ENCODE measurements around the gene VKORC1.
A peak's percentile ranks its signal among the peaks of the same experiment; 100 is the strongest.

Gene VKORC1

GRCh38 chr16:31114468-31114867 is 19.9 kb upstream of the VKORC1 start:
- H3K27ac ChIP-seq = peak overlapping the region; percentile 77
- TF ChIP-seq ZFX (IDR thresholded peaks at IDR 0.05; ENCODE audit: borderline replicate concordance) = no peak
- TF ChIP-seq CTCF (IDR thresholded peaks at IDR 0.05) = no peak

- TF ChIP-seq CTCF (IDR thresholded peaks at IDR 0.05) = no peak
- TF ChIP-seq ZFX (IDR thresholded peaks at IDR 0.05; ENCODE audit: borderline replicate concordance) = no peak
- H3K27ac ChIP-seq = peak overlapping the region; percentile 77
These were observed 18.8 kb upstream of the VKORC1 start for GRCh38 chr16:31113121-31114120.

GRCh38 chr16:31112711-31113110 is 18.1 kb upstream of the VKORC1 start:
- peak overlapping the region; percentile 77 for H3K27ac ChIP-seq
- no peak for TF ChIP-seq CTCF (IDR thresholded peaks at IDR 0.05)
- no peak for TF ChIP-seq ZFX (IDR thresholded peaks at IDR 0.05; ENCODE audit: borderline replicate concordance)

- no peak overlapping the region for H3K27ac ChIP-seq
- TF ChIP-seq ZFX (IDR thresholded peaks at IDR 0.05; ENCODE audit: borderline replicate concordance) = no peak
- TF ChIP-seq CTCF (IDR thresholded peaks at IDR 0.05) = no peak
These were observed 17.4 kb upstream of the VKORC1 start for GRCh38 chr16:31111881-31112466.

GRCh38 chr16:31110106-31111034 is 15.8 kb upstream of the VKORC1 start:
- no peak overlapping the region for H3K27ac ChIP-seq
- TF ChIP-seq CTCF (IDR thresholded peaks at IDR 0.05) (no peak), ZFX (IDR thresholded peaks at IDR 0.05; ENCODE audit: borderline replicate concordance) (no peak)

- TF ChIP-seq CTCF (IDR thresholded peaks at IDR 0.05) (no peak), ZFX (IDR thresholded peaks at IDR 0.05; ENCODE audit: borderline replicate concordance) (no peak)
- H3K27ac ChIP-seq = 0 out of 2 replicates have a peak overlapping the region, but pooled peaks have one; percentile 69
These were observed 15.0 kb upstream of the VKORC1 start for GRCh38 chr16:31109622-31110021.

All from 22Rv1 (cell line).